DMS79 (cell line): Measurements from ENCODE around the gene PM20D1.
"Not testable (repeated sequence)": the region's sequence is repeated elsewhere in the genome, so short reads cannot be mapped to it uniquely, and the experiment has no call there.

ENCODE experiments used
- DNase-seq: peaks from one replicate; lab custom pipeline; 2025; lab: John Stamatoyannopoulos, UW

PM20D1 gene

DNA sequence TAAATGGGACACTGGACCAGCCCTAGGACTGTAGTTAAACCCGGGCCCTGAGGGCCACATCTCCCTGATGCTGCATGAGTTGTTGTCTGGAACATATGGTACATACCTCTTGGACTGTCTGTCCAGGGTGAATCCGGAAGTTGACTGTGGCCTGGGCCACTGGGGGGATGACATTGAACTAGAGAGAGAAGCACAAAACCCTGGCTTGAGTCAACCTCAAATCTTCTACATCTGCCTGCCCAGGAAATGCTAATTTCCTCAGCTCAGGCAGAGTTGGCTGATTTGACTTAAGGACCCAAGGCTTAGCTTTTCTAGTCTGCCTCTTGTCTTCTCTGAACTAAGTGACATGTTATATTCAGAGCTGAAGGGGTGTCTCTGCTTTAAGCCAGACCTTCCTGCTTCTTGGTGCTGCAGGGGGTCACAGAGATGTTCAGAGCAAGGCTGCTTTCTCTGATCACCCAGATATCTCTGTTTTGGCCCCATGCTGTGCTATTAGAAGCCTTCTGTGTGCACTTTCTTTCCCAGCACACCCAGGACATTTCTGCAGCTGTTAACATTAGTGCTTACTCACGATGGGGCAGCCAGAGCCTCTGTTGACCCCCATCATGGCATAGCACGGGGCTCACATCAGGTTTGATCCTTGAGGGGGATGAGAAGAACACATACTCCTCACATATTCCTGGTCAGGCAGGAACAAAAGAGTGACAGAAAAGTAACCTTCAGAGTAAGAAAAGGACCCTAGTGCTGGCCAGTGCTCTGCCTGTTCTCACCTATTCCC lies 9.6 kb downstream of the PM20D1 start:
- DNase-seq, result no peak

DNA sequence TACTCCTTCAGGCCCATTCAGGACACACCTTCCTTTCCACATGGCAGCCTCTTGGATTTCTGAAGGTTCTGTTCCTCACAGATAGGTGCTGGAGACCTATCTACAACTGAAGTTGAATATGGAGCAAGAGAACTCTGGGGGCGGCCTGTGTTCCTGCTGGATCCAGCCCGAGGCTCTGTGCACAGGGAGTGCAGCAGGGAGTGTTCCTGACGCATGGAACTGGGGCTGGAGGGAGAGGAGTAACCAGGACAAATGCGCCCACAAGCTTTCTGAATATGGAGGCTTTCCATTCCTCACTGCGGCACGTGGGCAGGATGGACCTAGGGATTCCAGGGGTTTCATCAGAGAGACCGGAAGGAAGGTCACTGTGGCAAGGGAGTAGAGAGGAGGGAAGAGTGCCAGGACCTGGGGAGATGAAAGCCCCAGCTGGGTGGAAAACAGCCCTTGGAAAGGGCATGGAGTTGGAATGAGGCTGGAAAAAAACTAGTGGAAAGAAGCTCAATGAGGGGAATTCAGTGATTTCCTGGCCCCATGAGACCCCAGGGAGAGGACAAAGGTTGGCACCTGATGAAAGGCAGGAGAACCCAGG lies 12.5 kb downstream of the PM20D1 start:
- no peak for DNase-seq

DNA sequence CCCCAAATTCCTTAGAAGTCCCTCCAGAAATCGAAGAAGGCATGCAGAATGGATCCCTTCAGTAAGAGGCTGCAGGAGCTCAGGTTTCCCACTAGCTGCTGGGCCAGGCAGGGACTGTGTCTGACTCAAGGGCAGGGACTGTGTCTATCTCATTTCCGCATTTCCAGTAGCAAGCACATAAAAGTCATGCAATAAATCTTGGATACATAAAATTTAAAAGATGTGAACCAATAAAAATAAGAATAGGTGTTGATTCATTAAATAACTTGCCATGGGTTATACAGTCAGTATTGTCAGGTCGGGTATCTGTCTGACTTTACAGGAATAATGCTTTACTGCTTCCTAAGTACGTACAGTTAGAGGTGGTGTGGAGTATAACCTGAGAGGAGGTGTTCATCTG lies 15.2 kb downstream of the PM20D1 start:
- no peak for DNase-seq

DNA sequence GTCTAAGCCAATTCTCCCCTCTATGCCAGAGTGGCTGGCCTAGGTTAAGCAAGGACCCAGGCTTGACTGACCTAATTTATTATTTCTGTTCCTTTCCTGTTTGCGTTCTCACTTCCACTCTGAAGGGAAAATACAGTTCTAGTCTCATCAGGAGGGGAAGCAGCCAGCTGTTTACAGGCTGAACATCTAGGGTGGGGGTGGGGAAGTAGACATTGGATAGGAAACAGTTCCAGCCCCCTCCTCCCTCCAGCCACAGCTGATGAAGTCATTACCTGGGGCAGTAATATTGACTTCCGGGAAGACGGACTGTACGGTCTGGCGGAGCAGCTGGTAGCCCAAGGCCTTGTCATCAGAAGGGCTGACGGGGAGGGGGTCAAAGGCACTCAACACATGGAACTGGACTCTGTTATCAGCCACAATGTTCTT lies 17.6 kb downstream of the PM20D1 start:
- no peak for DNase-seq

GRCh38 chr1:205827623-205828022 lies 22.3 kb downstream of the PM20D1 start:
- no peak for DNase-seq

DNA sequence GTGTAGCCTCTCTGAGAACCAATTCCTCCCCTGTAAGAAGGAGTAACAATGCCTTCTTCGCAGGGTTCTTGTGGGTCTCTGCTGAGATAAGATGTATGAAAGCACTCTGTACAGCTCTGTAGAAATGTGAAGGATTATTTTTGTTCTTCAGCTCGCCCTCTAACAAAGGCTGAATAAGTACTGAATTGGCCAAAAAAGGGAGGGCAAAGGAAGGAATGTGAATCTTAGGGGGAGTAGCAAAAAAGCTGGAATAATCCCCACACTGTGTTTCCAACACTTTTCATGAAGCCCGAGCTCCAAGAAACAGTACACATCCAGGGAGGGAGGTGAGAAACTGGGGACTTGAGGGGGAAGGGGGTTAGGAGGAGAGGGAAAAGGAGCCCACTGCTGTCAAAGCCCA lies 22.9 kb downstream of the PM20D1 start:
- no peak for DNase-seq

GRCh38 chr1:205826016-205826806 lies 23.7 kb downstream of the PM20D1 start:
- no peak for DNase-seq

GRCh38 chr1:205824180-205824579 lies 25.8 kb downstream of the PM20D1 start:
- no peak for DNase-seq

DNA sequence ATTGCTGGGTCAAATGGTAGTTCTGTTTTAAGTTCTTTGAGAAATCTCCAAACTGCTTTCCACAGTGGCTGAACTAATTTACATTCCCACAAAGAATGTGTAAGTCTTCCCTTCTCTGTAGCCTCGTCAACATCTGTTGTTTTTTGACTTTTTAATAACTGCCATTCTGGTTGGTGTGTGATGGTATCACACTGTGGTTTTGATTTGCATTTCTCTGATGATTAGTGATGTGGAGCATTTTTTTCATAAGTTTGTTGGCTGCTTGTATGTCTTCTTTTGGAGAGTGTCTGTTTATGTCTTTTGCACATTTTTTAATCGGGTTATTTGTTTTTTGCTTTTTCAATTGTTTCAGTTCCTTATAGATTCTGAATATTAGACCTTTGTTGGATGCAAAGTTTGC lies 26.7 kb downstream of the PM20D1 start:
- DNase-seq, result not testable (repeated sequence)

DNA sequence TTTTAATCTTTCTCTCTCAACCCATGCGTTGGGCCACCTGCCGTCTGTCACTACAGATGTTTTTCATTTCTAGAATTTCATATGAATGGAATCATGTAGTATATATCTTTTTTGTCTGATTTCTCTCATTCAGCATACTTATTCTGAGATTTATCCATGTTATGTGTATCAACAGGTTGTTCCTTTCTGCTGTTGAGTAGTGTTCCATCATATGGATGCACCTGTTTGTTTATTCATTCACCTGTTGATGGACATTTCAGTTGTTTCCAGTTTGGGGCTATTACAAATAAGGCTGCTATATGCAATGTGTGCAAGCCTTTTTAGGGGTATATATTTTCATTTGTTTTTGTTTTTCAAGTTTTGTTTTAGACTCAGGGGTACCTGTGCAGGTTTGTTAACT lies 27.5 kb downstream of the PM20D1 start:
- no peak for DNase-seq

- no peak for DNase-seq
These were observed 31.9 kb downstream of the PM20D1 start for GRCh38 chr1:205817988-205818387.

- no peak for DNase-seq
These were observed 32.6 kb downstream of the PM20D1 start for GRCh38 chr1:205817364-205817763.

- DNase-seq, result no peak
These were observed 36.2 kb downstream of the PM20D1 start for GRCh38 chr1:205813755-205814058.

- DNase-seq, result peak; percentile 79
These were observed 36.8 kb downstream of the PM20D1 start, which contains the start of gene SLC41A1 for GRCh38 chr1:205812878-205813754. Gene SLC41A1 (minus strand): TSS chr1:205813198. CDS start chr1:205810441, 2,757 bp downstream.

DNA sequence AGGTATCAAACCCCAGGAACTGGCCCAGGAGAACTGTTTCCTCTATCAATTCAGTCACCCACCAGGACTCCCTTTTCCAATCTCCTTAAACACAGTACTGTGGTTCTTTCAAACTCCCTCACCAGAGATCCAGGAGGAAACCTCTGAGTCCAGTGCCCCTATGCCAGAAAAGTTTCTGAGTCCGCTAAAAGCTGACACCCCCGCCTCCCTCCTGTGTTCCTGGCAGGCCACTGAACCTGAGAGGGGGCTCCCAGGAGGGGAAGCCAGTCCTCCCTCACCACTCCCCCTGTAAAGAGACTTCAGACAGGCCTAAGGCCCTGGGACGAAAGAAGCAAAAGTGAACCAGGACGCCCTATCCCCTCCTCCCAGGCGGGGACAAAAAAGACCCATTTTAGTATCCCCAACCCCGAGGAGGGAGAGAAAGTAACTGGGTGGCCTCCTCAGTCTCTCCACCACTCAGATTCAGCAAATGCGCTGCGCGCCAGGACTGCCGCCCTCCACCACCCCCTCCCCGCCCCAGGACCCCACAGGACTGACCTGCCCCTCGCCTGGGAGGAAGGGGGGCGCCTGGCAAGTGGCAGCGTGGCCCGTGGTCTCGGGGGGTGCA lies 37.6 kb downstream of the PM20D1 start:
- no peak for DNase-seq

GRCh38 chr1:205811660-205812059 lies 38.3 kb downstream of the PM20D1 start:
- DNase-seq, result no peak

GRCh38 chr1:205810448-205811157 lies 39.3 kb downstream of the PM20D1 start:
- DNase-seq, result no peak

- no peak for DNase-seq
These were observed 40.0 kb downstream of the PM20D1 start for GRCh38 chr1:205809942-205810345.

- DNase-seq, result no peak
These were observed 40.5 kb downstream of the PM20D1 start for GRCh38 chr1:205809469-205809868.

- DNase-seq, result no peak
These were observed 44.7 kb downstream of the PM20D1 start for GRCh38 chr1:205805082-205805711.
